Measurements from ENCODE around the gene NLGN2. TPM values are rescaled to one million over a fixed set of nuclear protein-coding genes. Genes with fewer than 3 reads are reported as not detected.

The NLGN2 gene
- total and polyA plus RNA-seq, 7 donors: 2.8 to 11.5 (median 6.5) TPM

DNA sequence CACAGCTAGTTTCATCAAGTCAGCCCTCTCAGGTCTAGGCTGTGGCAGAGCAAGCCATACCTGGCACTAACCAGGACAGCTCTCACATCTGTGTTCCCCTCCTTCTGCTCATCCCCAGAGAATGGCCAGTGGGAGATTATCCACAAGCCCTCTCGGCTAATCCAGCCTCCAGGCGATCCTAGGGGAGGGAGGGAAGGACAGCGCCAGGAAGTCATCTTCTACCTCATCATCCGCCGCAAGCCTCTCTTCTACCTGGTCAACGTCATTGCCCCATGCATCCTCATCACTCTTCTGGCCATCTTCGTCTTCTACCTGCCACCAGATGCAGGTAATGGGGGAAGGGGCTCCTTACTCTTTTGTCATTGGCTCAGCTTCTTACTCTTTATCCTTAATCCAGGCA lies 40.8 kb downstream of the NLGN2 start:
- no peak for ATAC-seq
- H3K27ac ChIP-seq: no peak overlapping the region
- 88 to 93% (median 89%) methylated on average over 7 of the region's 7 CpGs for WGBS, 3 donors

GRCh38 chr17:7459961-7460545 lies 52.4 kb downstream of the NLGN2 start:
- whole genome bisulfite sequencing, 3 donors: 78 to 82% (median 80%) methylated on average over 3 of the region's 3 CpGs
- no peak for DNase-seq
- H3K4me3 ChIP-seq: no peak overlapping the region
- no peaks in the 10 kb centered on the region for H3K9me3 ChIP-seq
- H3K36me3 ChIP-seq (ENCODE audit: insufficient read depth in 1 of 2, low read depth in 1 of 2): peaks cover 0 to 67% of the 10 kb centered on the region in 2 donors
- ATAC-seq: no peak
- TF ChIP-seq CTCF (IDR thresholded peaks at IDR 0.05): no peak
- peak overlapping the region; percentile 10 for H3K27ac ChIP-seq
- intact Hi-C loops (cut with DNase I): no loop called here
- H3K4me1 ChIP-seq: no peaks in the 10 kb centered on the region
- no peaks in the 10 kb centered on the region for H3K27me3 ChIP-seq (ENCODE audit: insufficient read depth in 3 of 3, low read length in 2 of 3)

More for the DNA sequence above, 40.8 kb downstream of the NLGN2 start:
- no peak for DNase-seq
- Histone ChIP-seq H3K27me3 (ENCODE audit: insufficient read depth in 3 of 3, low read length in 2 of 3) (peaks cover 0 to 7% (median 0%) of the 10 kb centered on the region in 3 donors), H3K4me1 (peaks cover 27% of the 10 kb centered on the region), H3K9me3 (no peaks in the 10 kb centered on the region), H3K36me3 (ENCODE audit: insufficient read depth in 1 of 2, low read depth in 1 of 2) (peaks cover 0 to 70% of the 10 kb centered on the region in 2 donors), H3K4me3 (no peak overlapping the region)
- no peak for TF ChIP-seq CTCF (IDR thresholded peaks at IDR 0.05)
- intact Hi-C loops (cut with DNase I): no loop called here

DNA sequence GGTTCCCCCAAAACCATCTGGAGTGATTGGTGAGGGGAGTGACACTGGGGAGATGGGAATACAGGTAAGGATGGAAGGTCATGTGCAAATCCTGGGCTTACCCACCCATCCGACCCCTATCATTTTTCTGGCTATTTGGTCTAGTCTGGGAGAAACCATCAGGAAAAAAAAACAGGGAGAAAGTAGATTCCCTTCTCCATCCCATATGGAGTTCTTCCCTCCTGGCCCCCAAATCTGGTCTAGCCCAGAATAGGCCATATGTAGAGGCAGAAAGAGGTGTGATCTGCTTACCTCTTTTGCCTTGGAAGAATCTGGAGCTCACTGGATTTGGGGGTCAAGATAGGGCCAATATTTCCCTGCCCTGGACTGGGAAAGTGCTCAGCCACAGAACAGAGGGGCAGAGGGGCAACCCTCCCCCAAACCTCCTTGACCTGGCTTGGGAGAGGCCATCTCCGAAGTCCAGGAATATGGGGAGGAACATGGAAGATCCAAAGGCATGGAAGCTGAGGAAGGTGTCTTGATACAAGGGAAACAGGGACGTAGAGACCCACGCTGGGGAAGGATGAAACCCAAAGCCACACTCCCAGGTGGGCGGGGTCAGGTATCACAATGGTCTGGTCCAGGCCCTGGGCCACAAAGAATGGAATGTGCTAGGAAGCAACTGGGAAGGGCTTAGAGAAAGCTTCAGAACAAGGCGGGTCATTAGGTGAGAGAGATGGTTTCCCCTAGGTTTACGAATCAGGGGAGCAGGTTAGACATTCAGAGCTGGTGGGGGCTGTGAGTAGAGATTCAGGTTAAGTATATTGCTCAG lies 53.4 kb downstream of the NLGN2 start:
- H3K4me1 ChIP-seq: peaks cover 2% of the 10 kb centered on the region
- no peak for TF ChIP-seq CTCF (IDR thresholded peaks at IDR 0.05)
- intact Hi-C loops (cut with DNase I): no loop called here
- H3K9me3 ChIP-seq: no peaks in the 10 kb centered on the region
- H3K36me3 ChIP-seq (ENCODE audit: insufficient read depth in 1 of 2, low read depth in 1 of 2): peaks cover 0 to 67% of the 10 kb centered on the region in 2 donors
- no peak overlapping the region for H3K4me3 ChIP-seq
- WGBS, 3 donors: 89 to 95% (median 90%) methylated on average over 7 of the region's 7 CpGs
- ATAC-seq: peak in 1 of 4 donors; percentile 27
- H3K27me3 ChIP-seq (ENCODE audit: insufficient read depth in 3 of 3, low read length in 2 of 3): no peaks in the 10 kb centered on the region
- no peak overlapping the region for H3K27ac ChIP-seq
- DNase-seq: no peak

- Histone ChIP-seq H3K27ac (no peak overlapping the region), H3K4me1 (peaks cover 17% of the 10 kb centered on the region), H3K36me3 (ENCODE audit: insufficient read depth in 1 of 2, low read depth in 1 of 2) (peaks cover 0 to 57% of the 10 kb centered on the region in 2 donors), H3K9me3 (no peaks in the 10 kb centered on the region), H3K27me3 (ENCODE audit: insufficient read depth in 3 of 3, low read length in 2 of 3) (no peaks in the 10 kb centered on the region), H3K4me3 (no peak overlapping the region)
- ATAC-seq (no peak), DNase-seq (no peak)
- TF ChIP-seq CTCF (IDR thresholded peaks at IDR 0.05): no peak
- intact Hi-C loops (cut with DNase I): no loop called here
- WGBS, 3 donors: 89 to 91% (median 89%) methylated on average over 42 to 44 of the region's 44 CpGs
These were observed 55.1 kb downstream of the NLGN2 start for GRCh38 chr17:7462474-7463371.
